ENCODE measurements around the gene TEKT4.
"Not testable (repeated sequence)": the region's sequence is repeated elsewhere in the genome, so short reads cannot be mapped to it uniquely, and the experiment has no call there.

The TEKT4 gene

GRCh38 chr2:94890234-94890633, 19.0 kb downstream of the TEKT4 start:
- Mint-ChIP-seq H3K9me3 (peaks cover 0 to 2% of the 10 kb centered on the region in 2 donors), H3K27me3 (no peaks in the 10 kb centered on the region), H3K4me1 (ENCODE audit: low read depth in 2 of 2) (no peaks in the 10 kb centered on the region), H3K27ac (no peak overlapping the region), H3K36me3 (ENCODE audit: insufficient read depth) (no peaks in the 10 kb centered on the region), H3K4me3 (no peak overlapping the region)
- no peak for DNase-seq
- ATAC-seq (replicated peaks) = no peak

GRCh38 chr2:94895273-94895672, 24.0 kb downstream of the TEKT4 start:
- ATAC-seq (replicated peaks); H3K36me3 Mint-ChIP-seq (ENCODE audit: insufficient read depth); DNase-seq; H3K4me3 Mint-ChIP-seq; H3K4me1 Mint-ChIP-seq (ENCODE audit: low read depth in 2 of 2); H3K9me3 Mint-ChIP-seq; H3K27ac Mint-ChIP-seq; H3K27me3 Mint-ChIP-seq: not testable (repeated sequence)

- H3K4me3 Mint-ChIP-seq; H3K36me3 Mint-ChIP-seq (ENCODE audit: insufficient read depth); H3K27ac Mint-ChIP-seq; H3K4me1 Mint-ChIP-seq (ENCODE audit: low read depth in 2 of 2); ATAC-seq (replicated peaks); H3K9me3 Mint-ChIP-seq; DNase-seq: not testable (repeated sequence)
- peaks cover 0 to 14% of the 10 kb centered on the region in 2 donors for H3K27me3 Mint-ChIP-seq
Observed at GRCh38 chr2:94906976-94907375, 35.7 kb downstream of the TEKT4 start.

DNA sequence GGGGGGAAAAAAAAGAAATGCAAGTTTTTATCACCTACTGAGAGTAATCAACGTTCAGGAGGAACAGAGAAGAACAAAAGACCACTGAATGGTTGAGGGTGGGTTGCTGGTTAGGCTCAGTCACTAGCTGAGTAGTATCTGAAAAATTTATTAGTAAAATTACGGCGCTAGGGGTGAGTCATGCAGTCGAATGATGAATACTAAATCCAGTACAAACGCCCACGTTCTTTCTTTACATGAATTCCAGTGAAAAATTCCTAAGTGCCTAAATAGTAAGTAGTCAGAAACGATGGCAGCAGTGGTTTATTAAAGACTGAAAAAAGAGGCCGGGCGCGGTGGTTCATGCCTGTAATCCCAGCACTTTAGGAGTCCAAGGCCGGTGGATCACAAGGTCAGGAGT, 52.0 kb downstream of the TEKT4 start:
- ATAC-seq (replicated peaks) = no peak
- Mint-ChIP-seq H3K27ac (no peak overlapping the region), H3K4me3 (no peak overlapping the region), H3K4me1 (ENCODE audit: low read depth in 2 of 2) (no peaks in the 10 kb centered on the region), H3K9me3 (peaks cover 5 to 7% of the 10 kb centered on the region in 2 donors), H3K27me3 (peaks cover 0 to 4% of the 10 kb centered on the region in 2 donors), H3K36me3 (ENCODE audit: insufficient read depth) (peaks cover 3% of the 10 kb centered on the region)
- DNase-seq = no peak

DNA sequence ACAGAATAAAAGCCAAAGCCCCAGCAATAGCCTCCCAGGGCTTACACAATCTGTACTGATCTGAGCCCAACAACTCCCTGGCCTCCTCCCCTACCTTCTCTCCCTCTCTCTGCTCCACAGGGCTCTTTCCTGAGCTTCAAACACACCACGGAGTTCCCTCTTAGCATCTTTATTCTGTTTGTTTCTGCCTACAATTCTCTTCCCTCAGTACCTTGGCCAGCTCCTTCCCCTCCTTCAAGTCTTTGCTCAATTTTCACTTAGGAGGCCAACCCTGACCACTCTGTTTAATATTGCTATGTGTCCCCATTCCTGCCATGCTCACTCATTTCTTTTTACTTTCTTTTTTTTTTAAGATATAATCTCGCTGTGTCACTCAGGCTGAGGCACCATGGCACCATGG, 53.8 kb downstream of the TEKT4 start:
- not testable (repeated sequence) for H3K27ac Mint-ChIP-seq; H3K4me3 Mint-ChIP-seq; H3K9me3 Mint-ChIP-seq; H3K27me3 Mint-ChIP-seq; H3K36me3 Mint-ChIP-seq (ENCODE audit: insufficient read depth); ATAC-seq (replicated peaks); H3K4me1 Mint-ChIP-seq (ENCODE audit: low read depth in 2 of 2); DNase-seq
